Neuronal stem cell (in vitro differentiated cells): ENCODE measurements around the gene IQCE.

ENCODE experiments used
- DNase-seq: peaks from one replicate; pipeline ENCODE4 v3.0.0-alpha.2; 2013; ENCODE audit warnings: low spot score
- H2AFZ ChIP-seq: one replicate; pipeline ENCODE4 v1.6.1; 2013; ENCODE audit warnings: mild to moderate bottlenecking, low read length, inconsistent platforms
- H2AK5ac ChIP-seq: 2 replicates; pipeline ENCODE4 v1.6.1; 2013; ENCODE audit warnings: low read depth, mild to moderate bottlenecking, inconsistent platforms, low read length, moderate library complexity, mixed read lengths
- H2BK120ac ChIP-seq: 2 replicates; pipeline ENCODE4 v1.6.1; 2013; ENCODE audit warnings: low read depth, mild to moderate bottlenecking, inconsistent platforms, low read length, moderate library complexity, mixed read lengths
- H2BK12ac ChIP-seq: one replicate; pipeline ENCODE4 v1.6.1; 2013; ENCODE audit warnings: low read length, inconsistent platforms
- H2BK15ac ChIP-seq: 2 replicates; pipeline ENCODE4 v1.6.1; 2013; ENCODE audit warnings: mild to moderate bottlenecking, low read length, inconsistent platforms, mixed read lengths
- H2BK5ac ChIP-seq: one replicate; pipeline ENCODE4 v1.6.1; 2013; ENCODE audit warnings: inconsistent platforms, mild to moderate bottlenecking, low read length, moderate library complexity
- H3K14ac ChIP-seq: one replicate; pipeline ENCODE4 v1.6.1; 2013; ENCODE audit warnings: low read length, inconsistent platforms
- H3K18ac ChIP-seq: 2 replicates; pipeline ENCODE4 v1.6.1; 2013; ENCODE audit warnings: low read length, inconsistent platforms
- H3K23ac ChIP-seq: 2 replicates; pipeline ENCODE4 v1.6.1; 2013; ENCODE audit warnings: low read depth, mild to moderate bottlenecking, mixed read lengths, low read length, inconsistent platforms; ENCODE audit not compliant: poor library complexity
- H3K27ac ChIP-seq: replicated peaks from 3 replicates; pipeline ENCODE4 v1.5.1; 2013; ENCODE audit warnings: low read length, inconsistent platforms
- H3K27me3 ChIP-seq, 3 experiments: 2 replicates each; pipeline ENCODE4 v1.6.1; 2013; ENCODE audit warnings: low read length in 3 of 3, mild to moderate bottlenecking in 2 of 3, inconsistent platforms in 1 of 3, low read depth in 1 of 3, mixed read lengths in 1 of 3, moderate library complexity in 1 of 3; ENCODE audit not compliant: control insufficient read depth in 3 of 3, insufficient read depth in 3 of 3
- H3K36me3 ChIP-seq, 2 donors: replicated peaks in 1 of 2; 2 replicates each; pipeline ENCODE4 v1.6.1; 2013; ENCODE audit warnings: low read length in 2 of 2; ENCODE audit not compliant: control insufficient read depth in 2 of 2, insufficient read depth in 2 of 2
- H3K4ac ChIP-seq: 2 replicates; pipeline ENCODE4 v1.6.1; 2013; ENCODE audit warnings: inconsistent platforms, mild to moderate bottlenecking, low read length, moderate library complexity
- H3K4me1 ChIP-seq, 2 donors: 1 replicate in 1 of 2; 2 replicates in 1 of 2; pipeline ENCODE4 v1.6.1; 2013; ENCODE audit warnings: low read length in 2 of 2, low read depth in 1 of 2; ENCODE audit not compliant: control insufficient read depth in 2 of 2, insufficient read depth in 1 of 2
- H3K4me2 ChIP-seq: one replicate; pipeline ENCODE4 v1.6.1; 2013; ENCODE audit warnings: mild to moderate bottlenecking, low read length, inconsistent platforms; ENCODE audit not compliant: insufficient read depth, poor library complexity, severe bottlenecking
- H3K4me3 ChIP-seq, 2 donors: 2 replicates each; pipeline ENCODE4 v1.5.1; 2013; ENCODE audit warnings: low read length in 2 of 2, mild to moderate bottlenecking in 2 of 2, inconsistent platforms in 1 of 2, moderate library complexity in 1 of 2
- H3K79me1 ChIP-seq: one replicate; pipeline ENCODE4 v1.6.1; 2013; ENCODE audit warnings: low read depth, mild to moderate bottlenecking, inconsistent platforms, low read length, moderate library complexity
- H3K9ac ChIP-seq: one replicate; pipeline ENCODE4 v1.6.1; 2013; ENCODE audit warnings: mild to moderate bottlenecking, low read depth, low read length, inconsistent platforms; ENCODE audit not compliant: poor library complexity
- H3K9me3 ChIP-seq, 2 donors: replicated peaks in 1 of 2; 2 replicates each; pipeline versions ENCODE3 to v1.6.1; 2013; ENCODE audit warnings: low read length in 2 of 2, mild to moderate bottlenecking in 2 of 2, inconsistent platforms in 1 of 2, low read depth in 1 of 2, mixed read lengths in 1 of 2, moderate library complexity in 1 of 2; ENCODE audit not compliant: control insufficient read depth in 2 of 2, insufficient read depth in 1 of 2
- H4K8ac ChIP-seq: one replicate; pipeline ENCODE4 v1.6.1; 2013; ENCODE audit warnings: low read depth, mild to moderate bottlenecking, inconsistent platforms, low read length, moderate library complexity
- H4K91ac ChIP-seq: one replicate; pipeline ENCODE4 v1.6.1; 2013; ENCODE audit warnings: low read length, low read depth, mild to moderate bottlenecking, inconsistent platforms; ENCODE audit not compliant: poor library complexity
- WGBS, 2 donors: extraction: QIAGEN DNeasy Blood & Tissue Kit; methylation state at CpG; one replicate each; pipeline ENCODE4 v1.1.7; 2013; ENCODE audit warnings: missing lambda C conversion rate in 2 of 2, mixed read lengths in 1 of 2; ENCODE audit not compliant: insufficient read length in 2 of 2, insufficient replicate concordance in 1 of 2; ENCODE audit errors: extremely low coverage in 2 of 2; 5-methylcytosine and 5-hydroxymethylcytosine counted together

The IQCE gene

GRCh38 chr7:2513702-2514101 is 45.1 kb upstream of the IQCE start:
- no peaks in the 10 kb centered on the region for H3K79me1 ChIP-seq
- H3K9ac ChIP-seq, result no peak overlapping the region
- H3K23ac ChIP-seq, result peak overlapping the region; percentile 76
- H3K4me2 ChIP-seq, result no peak overlapping the region
- no peak overlapping the region for H2AFZ ChIP-seq
- no peak overlapping the region for H3K4me3 ChIP-seq
- H3K14ac ChIP-seq, result peak overlapping the region; percentile 97
- peak overlapping the region; percentile 48 for H2BK120ac ChIP-seq
- H2BK12ac ChIP-seq, result peak overlapping the region; percentile 100
- no peak overlapping the region for H3K27ac ChIP-seq
- H4K91ac ChIP-seq, result peak overlapping the region; percentile 8
- no CpG with 5 or more reads among the region's 7 CpGs for WGBS, 2 donors
- H3K36me3 ChIP-seq, result no peaks in the 10 kb centered on the region
- peak overlapping the region; percentile 85 for H3K4ac ChIP-seq
- H2AK5ac ChIP-seq, result peak overlapping the region; percentile 95
- peak overlapping the region; percentile 91 for H2BK15ac ChIP-seq
- H4K8ac ChIP-seq, result no peak overlapping the region
- H3K4me1 ChIP-seq, result peaks cover 50 to 63% of the 10 kb centered on the region in 2 donors
- peak overlapping the region; percentile 93 for H3K18ac ChIP-seq
- H3K9me3 ChIP-seq, result peaks cover 0 to 2% of the 10 kb centered on the region in 2 donors
- peaks cover 0 to 12% (median 0%) of the 10 kb centered on the region in 3 experiments for H3K27me3 ChIP-seq
- peak overlapping the region; percentile 32 for H2BK5ac ChIP-seq
- no peak for DNase-seq

- H2BK5ac ChIP-seq, result peak overlapping the region; percentile 35
- H3K23ac ChIP-seq, result peak overlapping the region; percentile 22
- no peaks in the 10 kb centered on the region for H3K79me1 ChIP-seq
- peak overlapping the region; percentile 44 for H3K18ac ChIP-seq
- peak overlapping the region; percentile 99 for H2AK5ac ChIP-seq
- no CpG with 5 or more reads among the region's 9 CpGs for WGBS, 2 donors
- no peaks in the 10 kb centered on the region for H3K36me3 ChIP-seq
- no peak overlapping the region for H3K27ac ChIP-seq
- H3K4me3 ChIP-seq, result no peak overlapping the region
- H3K27me3 ChIP-seq, result peaks cover 0 to 12% (median 0%) of the 10 kb centered on the region in 3 experiments
- H2BK12ac ChIP-seq, result peak overlapping the region; percentile 7
- no peak overlapping the region for H2BK120ac ChIP-seq
- no peak for DNase-seq
- H3K4ac ChIP-seq, result no peak overlapping the region
- peaks cover 0 to 2% of the 10 kb centered on the region in 2 donors for H3K9me3 ChIP-seq
- no peak overlapping the region for H3K4me2 ChIP-seq
- H4K91ac ChIP-seq, result no peak overlapping the region
- no peak overlapping the region for H3K14ac ChIP-seq
- no peak overlapping the region for H4K8ac ChIP-seq
- H2BK15ac ChIP-seq, result peak overlapping the region; percentile 96
- H3K4me1 ChIP-seq, result peaks cover 43 to 58% of the 10 kb centered on the region in 2 donors
- no peak overlapping the region for H2AFZ ChIP-seq
- no peak overlapping the region for H3K9ac ChIP-seq
Measured at GRCh38 chr7:2514473-2515423, 44.0 kb upstream of the IQCE start.

- Histone ChIP-seq H3K4me2 (no peak overlapping the region), H3K9ac (peak overlapping the region; percentile 16), H2AK5ac (peak overlapping the region; percentile 99), H4K91ac (peak overlapping the region; percentile 38), H3K79me1 (peaks cover 3% of the 10 kb centered on the region), H2BK120ac (peak overlapping the region; percentile 78), H3K23ac (peak overlapping the region; percentile 77), H2AFZ (no peak overlapping the region), H3K36me3 (no peaks in the 10 kb centered on the region), H4K8ac (no peak overlapping the region), H3K27me3 (peaks cover 0 to 12% (median 0%) of the 10 kb centered on the region in 3 experiments), H3K27ac (no peak overlapping the region), H2BK5ac (peak overlapping the region; percentile 35), H2BK12ac (peak overlapping the region; percentile 77), H3K18ac (peak overlapping the region; percentile 44), H3K4ac (no peak overlapping the region), H3K9me3 (peaks cover 0 to 2% of the 10 kb centered on the region in 2 donors), H3K14ac (no peak overlapping the region), H2BK15ac (peak overlapping the region; percentile 96), H3K4me1 (peaks cover 42 to 58% of the 10 kb centered on the region in 2 donors), H3K4me3 (no peak overlapping the region)
- DNase-seq, result no peak
- no CpG with 5 or more reads among the region's 15 CpGs for WGBS, 2 donors
Measured at GRCh38 chr7:2515424-2516193, 43.2 kb upstream of the IQCE start.
